ENCODE measurements around the gene LARGE1. TPM values are rescaled to one million over a fixed set of nuclear protein-coding genes. Genes with fewer than 3 reads are reported as not detected.

Gene LARGE1
- total RNA-seq, 2 experiments from 2014 or later, result 0.18 to 0.38 TPM

- Mint-ChIP-seq H3K36me3 (ENCODE audit: low read depth) (no peaks in the 10 kb centered on the region), H3K27me3 (no peaks in the 10 kb centered on the region), H3K27ac (no peak overlapping the region), H3K4me1 (no peaks in the 10 kb centered on the region), H3K4me3 (no peak overlapping the region), H3K9me3 (peaks cover 4% of the 10 kb centered on the region)
- POLR2A ChIA-PET, result no interaction called here
- CTCF ChIA-PET, result interaction anchor here (0.8 kb wide), 1 partner anchor 10 kb away, joined by 3 read pairs; no protein-coding TSS in a partner anchor
- DNase-seq, result no peak
Measured at GRCh38 chr22:33888821-33889220, 31.5 kb downstream of the LARGE1 start.

GRCh38 chr22:33887173-33887572 lies 33.1 kb downstream of the LARGE1 start:
- ChIA-PET POLR2A (no interaction called here), CTCF (no interaction called here)
- no peaks in the 10 kb centered on the region for H3K4me1 Mint-ChIP-seq
- no peak for DNase-seq
- no peak overlapping the region for H3K4me3 Mint-ChIP-seq
- peaks cover 11% of the 10 kb centered on the region for H3K9me3 Mint-ChIP-seq
- no peaks in the 10 kb centered on the region for H3K27me3 Mint-ChIP-seq
- H3K36me3 Mint-ChIP-seq (ENCODE audit: low read depth), result no peaks in the 10 kb centered on the region
- no peak overlapping the region for H3K27ac Mint-ChIP-seq

- Mint-ChIP-seq H3K27me3 (no peaks in the 10 kb centered on the region), H3K36me3 (ENCODE audit: low read depth) (no peaks in the 10 kb centered on the region), H3K4me3 (no peak overlapping the region), H3K4me1 (no peaks in the 10 kb centered on the region), H3K9me3 (peaks cover 11% of the 10 kb centered on the region), H3K27ac (no peak overlapping the region)
- ChIA-PET POLR2A (no interaction called here), CTCF (no interaction called here)
- no peak for DNase-seq
Measured at GRCh38 chr22:33886696-33887095, 33.6 kb downstream of the LARGE1 start.

- H3K4me1 Mint-ChIP-seq, result no peaks in the 10 kb centered on the region
- POLR2A ChIA-PET, result no interaction called here
- H3K27me3 Mint-ChIP-seq, result no peaks in the 10 kb centered on the region
- DNase-seq, result no peak
- H3K9me3 Mint-ChIP-seq, result peaks cover 14% of the 10 kb centered on the region
- no peak overlapping the region for H3K4me3 Mint-ChIP-seq
- no peak overlapping the region for H3K27ac Mint-ChIP-seq
- H3K36me3 Mint-ChIP-seq (ENCODE audit: low read depth), result no peaks in the 10 kb centered on the region
- CTCF ChIA-PET, result no interaction called here
Measured at GRCh38 chr22:33884829-33885228, 35.4 kb downstream of the LARGE1 start.

- H3K4me3 Mint-ChIP-seq, result no peak overlapping the region
- H3K9me3 Mint-ChIP-seq, result peaks cover 14% of the 10 kb centered on the region
Measured at GRCh38 chr22:33883961-33884808, 36.1 kb downstream of the LARGE1 start.

GRCh38 chr22:33883561-33883960 lies 36.7 kb downstream of the LARGE1 start:
- Mint-ChIP-seq H3K4me1 (no peaks in the 10 kb centered on the region), H3K36me3 (ENCODE audit: low read depth) (no peaks in the 10 kb centered on the region), H3K27ac (no peak overlapping the region), H3K4me3 (no peak overlapping the region), H3K9me3 (peaks cover 14% of the 10 kb centered on the region), H3K27me3 (no peaks in the 10 kb centered on the region)
- POLR2A ChIA-PET, result no interaction called here
- no peak for DNase-seq
- CTCF ChIA-PET, result no interaction called here

More at GRCh38 chr22:33883961-33884808, 36.1 kb downstream of the LARGE1 start:
- H3K27ac Mint-ChIP-seq, result no peak overlapping the region
- H3K4me1 Mint-ChIP-seq, result no peaks in the 10 kb centered on the region
- no peaks in the 10 kb centered on the region for H3K27me3 Mint-ChIP-seq
- DNase-seq, result no peak
- ChIA-PET POLR2A (no interaction called here), CTCF (no interaction called here)
- no peaks in the 10 kb centered on the region for H3K36me3 Mint-ChIP-seq (ENCODE audit: low read depth)

GRCh38 chr22:33882991-33883390 lies 37.3 kb downstream of the LARGE1 start:
- Mint-ChIP-seq H3K36me3 (ENCODE audit: low read depth) (no peaks in the 10 kb centered on the region), H3K27me3 (no peaks in the 10 kb centered on the region), H3K4me3 (no peak overlapping the region), H3K9me3 (peaks cover 12% of the 10 kb centered on the region), H3K27ac (no peak overlapping the region), H3K4me1 (no peaks in the 10 kb centered on the region)
- ChIA-PET CTCF (no interaction called here), POLR2A (no interaction called here)
- no peak for DNase-seq

- no peak for DNase-seq
- H3K9me3 Mint-ChIP-seq, result peaks cover 12% of the 10 kb centered on the region
- ChIA-PET CTCF (interaction anchor here (0.6 kb wide), 1 partner anchor 863 kb away, joined by 3 read pairs; no protein-coding TSS in a partner anchor), POLR2A (no interaction called here)
- no peak overlapping the region for H3K4me3 Mint-ChIP-seq
- H3K27ac Mint-ChIP-seq, result no peak overlapping the region
- H3K4me1 Mint-ChIP-seq, result no peaks in the 10 kb centered on the region
- no peaks in the 10 kb centered on the region for H3K36me3 Mint-ChIP-seq (ENCODE audit: low read depth)
- no peaks in the 10 kb centered on the region for H3K27me3 Mint-ChIP-seq
Measured at GRCh38 chr22:33880986-33881385, 39.3 kb downstream of the LARGE1 start.

- CTCF ChIA-PET, result no interaction called here
- no peaks in the 10 kb centered on the region for H3K36me3 Mint-ChIP-seq (ENCODE audit: low read depth)
- H3K4me3 Mint-ChIP-seq, result no peak overlapping the region
- no peaks in the 10 kb centered on the region for H3K4me1 Mint-ChIP-seq
- no peaks in the 10 kb centered on the region for H3K27me3 Mint-ChIP-seq
- no peak for DNase-seq
- peaks cover 12% of the 10 kb centered on the region for H3K9me3 Mint-ChIP-seq
- H3K27ac Mint-ChIP-seq, result no peak overlapping the region
- POLR2A ChIA-PET, result no interaction called here
Measured at GRCh38 chr22:33879796-33880195, 40.5 kb downstream of the LARGE1 start.

- Mint-ChIP-seq H3K27ac (no peak overlapping the region), H3K4me3 (no peak overlapping the region), H3K27me3 (no peaks in the 10 kb centered on the region), H3K36me3 (ENCODE audit: low read depth) (no peaks in the 10 kb centered on the region), H3K9me3 (no peaks in the 10 kb centered on the region), H3K4me1 (no peaks in the 10 kb centered on the region)
- POLR2A ChIA-PET, result no interaction called here
- CTCF ChIA-PET, result no interaction called here
- no peak for DNase-seq
Measured at GRCh38 chr22:33875316-33875715, 45.0 kb downstream of the LARGE1 start.

GRCh38 chr22:33874206-33874605 lies 46.1 kb downstream of the LARGE1 start:
- H3K27me3 Mint-ChIP-seq, result no peaks in the 10 kb centered on the region
- no peak overlapping the region for H3K4me3 Mint-ChIP-seq
- DNase-seq, result no peak
- no peaks in the 10 kb centered on the region for H3K4me1 Mint-ChIP-seq
- ChIA-PET CTCF (no interaction called here), POLR2A (no interaction called here)
- no peaks in the 10 kb centered on the region for H3K36me3 Mint-ChIP-seq (ENCODE audit: low read depth)
- H3K9me3 Mint-ChIP-seq, result no peaks in the 10 kb centered on the region
- H3K27ac Mint-ChIP-seq, result no peak overlapping the region

- DNase-seq, result no peak
- peaks cover under 1% of the 10 kb centered on the region for H3K9me3 Mint-ChIP-seq
- H3K4me1 Mint-ChIP-seq, result no peaks in the 10 kb centered on the region
- no peak overlapping the region for H3K4me3 Mint-ChIP-seq
- ChIA-PET CTCF (no interaction called here), POLR2A (no interaction called here)
- H3K27ac Mint-ChIP-seq, result no peak overlapping the region
- no peaks in the 10 kb centered on the region for H3K27me3 Mint-ChIP-seq
- H3K36me3 Mint-ChIP-seq (ENCODE audit: low read depth), result no peaks in the 10 kb centered on the region
Measured at GRCh38 chr22:33873666-33874065, 46.6 kb downstream of the LARGE1 start.

- CTCF ChIA-PET, result no interaction called here
- H3K36me3 Mint-ChIP-seq (ENCODE audit: low read depth), result no peaks in the 10 kb centered on the region
- POLR2A ChIA-PET, result no interaction called here
- H3K9me3 Mint-ChIP-seq, result peaks cover 5% of the 10 kb centered on the region
- H3K4me3 Mint-ChIP-seq, result no peak overlapping the region
- DNase-seq, result no peak
- no peak overlapping the region for H3K27ac Mint-ChIP-seq
- no peaks in the 10 kb centered on the region for H3K4me1 Mint-ChIP-seq
- no peaks in the 10 kb centered on the region for H3K27me3 Mint-ChIP-seq
Measured at GRCh38 chr22:33873186-33873585, 47.1 kb downstream of the LARGE1 start.

GRCh38 chr22:33871935-33872334 lies 48.3 kb downstream of the LARGE1 start:
- Mint-ChIP-seq H3K4me1 (no peaks in the 10 kb centered on the region), H3K36me3 (ENCODE audit: low read depth) (no peaks in the 10 kb centered on the region), H3K27ac (no peak overlapping the region), H3K9me3 (peaks cover 9% of the 10 kb centered on the region), H3K4me3 (no peak overlapping the region), H3K27me3 (no peaks in the 10 kb centered on the region)
- CTCF ChIA-PET, result interaction anchor here (0.7 kb wide), 1 partner anchor 227 kb away, joined by 4 read pairs; no protein-coding TSS in a partner anchor
- DNase-seq, result no peak
- POLR2A ChIA-PET, result no interaction called here

All from activated CD4-positive, alpha-beta memory T cell treated with anti-CD3 and anti-CD28 coated beads, Interleukin-2, amount 10 ng/mL, durations not matched to agents 7 days and 5 days (primary cell).